Ascending aorta (tissue), 2 donors: ENCODE measurements around the gene PTPRG. TPM values are rescaled to one million over a fixed set of nuclear protein-coding genes. Genes with fewer than 3 reads are reported as not detected.

Source experiments
- DNase-seq, 2 donors: peaks; one replicate each; pipeline ENCODE4 v3.0.0-alpha.2; 2019; ENCODE audit warnings: low spot score in 2 of 2
- H3K27ac ChIP-seq, 2 donors: fragments of 200-600 bp; sonication (generic); one replicate each; pipeline ENCODE4 v1.5.1; 2016 to 2017; ENCODE audit warnings: mild to moderate bottlenecking in 1 of 2
- H3K27me3 ChIP-seq: fragments of 200-600 bp; sonication (generic); one replicate; pipeline ENCODE4 v1.5.1; 2017
- H3K36me3 ChIP-seq, 2 donors: fragments of 200-600 bp; sonication (generic); one replicate each; pipeline ENCODE4 v1.5.1; 2016
- H3K4me1 ChIP-seq, 2 donors: fragments of 200-600 bp; sonication (generic); one replicate each; pipeline ENCODE4 v1.5.1; 2016 to 2017; ENCODE audit warnings: mild to moderate bottlenecking in 1 of 2
- H3K4me3 ChIP-seq, 2 donors: fragments of 200-600 bp; sonication (generic); one replicate each; pipeline ENCODE4 v1.5.1; 2016 to 2017; ENCODE audit warnings: mild to moderate bottlenecking in 1 of 2
- H3K9me3 ChIP-seq, 2 donors: fragments of 200-600 bp; sonication (generic); one replicate each; pipeline ENCODE4 v1.5.1; 2016
- CTCF ChIP-seq, 3 experiments: fragments of 200-600 bp in 2 of 3; fragments of 450-650 bp in 1 of 3; sonication (generic) in 2 of 3; IDR thresholded peaks; one replicate each; pipeline ENCODE4 v1.5.1; 2016 to 2019; ENCODE audit warnings: antibody characterized with exemption in 3 of 3, mild to moderate bottlenecking in 1 of 3, moderate library complexity in 1 of 3
- intact Hi-C: fragments of 100-400 bp; cut with DNase I; formaldehyde crosslinking; loops from one replicate; pipeline ENCODE4 v1.15.1; 2023
- total RNA-seq: library from RNA; depleted of rRNA; stranded (reverse); fragments of >200 nt; gene quantifications from one replicate; pipeline ENCODE4 v1.1.0, GENCODE V29; 2016

The PTPRG gene
- total RNA-seq, 1 donor from 2014 or later, result 129 TPM

- no peak for DNase-seq
- Histone ChIP-seq H3K36me3 (no peaks in the 10 kb centered on the region), H3K27me3 (no peaks in the 10 kb centered on the region), H3K4me3 (no peak overlapping the region), H3K4me1 (peaks cover 0 to 14% of the 10 kb centered on the region in 2 donors), H3K27ac (no peak overlapping the region), H3K9me3 (no peaks in the 10 kb centered on the region)
- intact Hi-C loops, result no loop called here
- no peak for TF ChIP-seq CTCF (IDR thresholded peaks at IDR 0.05)
These were observed 529.1 kb downstream of the PTPRG start for GRCh38 chr3:62090519-62090918.

DNA sequence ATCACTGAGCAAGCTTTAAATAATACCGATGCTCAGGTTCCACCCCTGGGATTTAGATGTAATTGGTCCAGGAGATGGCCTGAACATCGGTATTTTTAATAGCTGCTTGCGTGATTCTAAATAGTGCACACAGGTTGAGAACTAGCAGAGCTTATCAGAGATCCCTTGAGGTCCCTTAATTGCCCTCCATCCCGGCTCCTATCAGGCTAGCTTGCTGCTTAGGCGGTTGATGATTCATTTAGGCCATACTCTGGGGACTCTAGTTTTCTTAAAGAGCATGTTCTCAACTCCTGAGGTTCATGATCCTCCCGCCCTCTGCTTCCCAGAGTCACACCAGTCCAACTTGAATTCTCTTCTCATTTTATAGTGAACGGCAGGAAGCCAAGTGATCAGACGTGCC is 531.7 kb downstream of the PTPRG start:
- Histone ChIP-seq H3K9me3 (no peaks in the 10 kb centered on the region), H3K36me3 (no peaks in the 10 kb centered on the region), H3K27ac (no peak overlapping the region), H3K4me3 (no peak overlapping the region), H3K27me3 (no peaks in the 10 kb centered on the region), H3K4me1 (peaks cover 4 to 28% of the 10 kb centered on the region in 2 donors)
- DNase-seq, result no peak
- no peak for TF ChIP-seq CTCF (IDR thresholded peaks at IDR 0.05)
- intact Hi-C loops, result no loop called here

GRCh38 chr3:62094461-62094860 is 533.1 kb downstream of the PTPRG start:
- no peaks in the 10 kb centered on the region for H3K36me3 ChIP-seq
- TF ChIP-seq CTCF (IDR thresholded peaks at IDR 0.05), result no peak
- no peak for DNase-seq
- peaks cover 4 to 39% of the 10 kb centered on the region in 2 donors for H3K4me1 ChIP-seq
- no peak overlapping the region for H3K27ac ChIP-seq
- H3K27me3 ChIP-seq, result no peaks in the 10 kb centered on the region
- intact Hi-C loops, result no loop called here
- no peak overlapping the region for H3K4me3 ChIP-seq
- no peaks in the 10 kb centered on the region for H3K9me3 ChIP-seq

- no peak for DNase-seq
- Histone ChIP-seq H3K27me3 (no peaks in the 10 kb centered on the region), H3K9me3 (no peaks in the 10 kb centered on the region), H3K4me3 (no peak overlapping the region), H3K4me1 (peaks cover 4 to 37% of the 10 kb centered on the region in 2 donors), H3K36me3 (no peaks in the 10 kb centered on the region), H3K27ac (no peak overlapping the region)
- TF ChIP-seq CTCF (IDR thresholded peaks at IDR 0.05), result no peak
- intact Hi-C loops, result no loop called here
These were observed 533.7 kb downstream of the PTPRG start for GRCh38 chr3:62095080-62095479.

DNA sequence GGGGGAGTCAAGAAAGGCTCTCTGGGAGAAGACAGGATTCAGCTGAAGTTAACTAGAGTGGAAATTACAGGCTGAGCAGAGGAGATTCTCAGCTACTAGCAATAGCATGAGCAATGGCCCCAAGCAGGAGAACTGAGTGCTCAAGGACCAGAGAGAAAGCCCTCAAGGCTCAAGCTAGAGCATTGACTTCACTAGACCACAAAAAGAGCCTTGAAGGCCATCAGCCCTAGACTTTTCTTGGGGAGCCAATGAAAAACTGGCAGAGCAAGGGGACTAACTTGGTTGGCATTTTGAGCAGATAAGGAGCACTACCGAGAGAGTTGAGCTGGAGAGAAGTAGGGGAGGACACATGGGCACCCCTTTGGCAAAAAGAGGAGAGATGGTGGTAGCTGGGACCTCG is 534.4 kb downstream of the PTPRG start:
- Histone ChIP-seq H3K27me3 (no peaks in the 10 kb centered on the region), H3K36me3 (no peaks in the 10 kb centered on the region), H3K27ac (peak overlapping the region; percentile 63 to 70), H3K9me3 (no peaks in the 10 kb centered on the region), H3K4me1 (peaks cover 4 to 34% of the 10 kb centered on the region in 2 donors), H3K4me3 (no peak overlapping the region)
- no peak for TF ChIP-seq CTCF (IDR thresholded peaks at IDR 0.05)
- intact Hi-C loops, result no loop called here
- no peak for DNase-seq

GRCh38 chr3:62096521-62096920 is 535.1 kb downstream of the PTPRG start:
- intact Hi-C loops, result no loop called here
- TF ChIP-seq CTCF (IDR thresholded peaks at IDR 0.05), result no peak
- H3K36me3 ChIP-seq, result no peaks in the 10 kb centered on the region
- peaks cover 4 to 36% of the 10 kb centered on the region in 2 donors for H3K4me1 ChIP-seq
- H3K27ac ChIP-seq, result peak overlapping the region; percentile 52 to 63
- no peak overlapping the region for H3K4me3 ChIP-seq
- no peak for DNase-seq
- no peaks in the 10 kb centered on the region for H3K27me3 ChIP-seq
- no peaks in the 10 kb centered on the region for H3K9me3 ChIP-seq
